ENCODE measurements around the gene RSPH6A. TPM values are rescaled to one million over a fixed set of nuclear protein-coding genes. Genes with fewer than 3 reads are reported as not detected.

The RSPH6A gene
- total and polyA plus RNA-seq, 2 of the 13 experiments (the other 11 are each of a cell fraction or from before 2014, with no cell fraction given), result 0.07 TPM; not detected in 1

DNA sequence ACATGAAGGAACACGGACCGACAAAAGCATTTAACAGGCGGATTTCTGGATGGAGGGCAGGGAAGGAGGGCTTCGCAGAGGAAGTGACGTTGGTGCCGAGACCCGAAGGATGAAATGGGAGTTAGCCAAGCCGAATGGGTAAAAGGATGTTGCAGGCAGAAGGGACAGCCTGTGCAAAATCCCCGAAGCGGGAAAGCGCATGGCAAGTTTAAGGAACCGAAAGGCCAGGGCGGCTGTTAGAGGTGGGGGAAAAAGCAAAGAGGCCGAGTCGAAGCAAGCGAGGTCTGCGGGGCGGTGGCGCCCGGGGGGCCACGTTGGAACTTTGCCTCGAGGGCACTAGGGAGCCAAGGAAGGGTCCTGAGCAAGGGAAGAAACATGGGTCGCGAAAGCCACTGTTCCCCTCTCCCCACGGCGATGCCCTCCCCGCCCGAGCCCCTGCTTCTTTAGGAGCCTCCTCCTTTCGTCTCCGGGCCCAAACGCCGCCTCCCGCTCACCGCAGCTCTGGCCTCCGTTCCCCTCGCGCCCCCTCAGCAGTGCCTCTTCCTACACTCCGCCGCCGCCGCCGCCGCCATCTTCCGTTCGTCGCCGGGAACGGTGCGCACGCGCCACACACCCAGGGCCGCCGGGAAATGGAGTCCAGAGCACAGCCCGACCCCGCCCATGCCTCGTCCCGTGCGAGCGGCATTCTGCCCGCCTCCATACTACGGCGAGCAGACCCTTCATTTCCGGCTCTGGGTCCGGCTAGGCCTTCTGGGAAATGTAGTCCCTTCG lies 47.6 kb upstream of the RSPH6A start, which contains the start of gene SYMPK (continued):
- TF ChIP-seq, protein P1, sequence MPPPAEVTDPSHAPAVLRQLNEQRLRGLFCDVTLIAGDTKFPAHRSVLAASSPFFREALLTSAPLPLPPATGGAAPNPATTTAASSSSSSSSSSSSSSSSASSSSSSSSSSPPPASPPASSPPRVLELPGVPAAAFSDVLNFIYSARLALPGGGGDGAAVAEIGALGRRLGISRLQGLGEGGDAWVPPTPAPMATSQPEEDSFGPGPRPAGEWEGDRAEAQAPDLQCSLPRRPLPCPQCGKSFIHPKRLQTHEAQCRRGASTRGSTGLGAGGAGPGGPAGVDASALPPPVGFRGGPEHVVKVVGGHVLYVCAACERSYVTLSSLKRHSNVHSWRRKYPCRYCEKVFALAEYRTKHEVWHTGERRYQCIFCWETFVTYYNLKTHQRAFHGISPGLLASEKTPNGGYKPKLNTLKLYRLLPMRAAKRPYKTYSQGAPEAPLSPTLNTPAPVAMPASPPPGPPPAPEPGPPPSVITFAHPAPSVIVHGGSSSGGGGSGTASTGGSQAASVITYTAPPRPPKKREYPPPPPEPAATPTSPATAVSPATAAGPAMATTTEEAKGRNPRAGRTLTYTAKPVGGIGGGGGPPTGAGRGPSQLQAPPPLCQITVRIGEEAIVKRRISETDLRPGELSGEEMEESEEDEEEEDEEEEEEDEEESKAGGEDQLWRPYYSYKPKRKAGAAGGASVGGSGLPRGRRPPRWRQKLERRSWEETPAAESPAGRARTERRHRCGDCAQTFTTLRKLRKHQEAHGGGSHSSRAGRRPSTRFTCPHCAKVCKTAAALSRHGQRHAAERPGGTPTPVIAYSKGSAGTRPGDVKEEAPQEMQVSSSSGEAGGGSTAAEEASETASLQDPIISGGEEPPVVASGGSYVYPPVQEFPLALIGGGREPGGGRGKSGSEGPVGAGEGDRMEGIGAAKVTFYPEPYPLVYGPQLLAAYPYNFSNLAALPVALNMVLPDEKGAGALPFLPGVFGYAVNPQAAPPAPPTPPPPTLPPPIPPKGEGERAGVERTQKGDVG (CRISPR knock-in tag; IDR thresholded peaks at IDR 0.05; ENCODE audit: borderline replicate concordance), result peak; percentile 46; the same call in 1 of the 2 replicates
- TF ChIP-seq SMYD3 (CRISPR knock-in tag; IDR thresholded peaks at IDR 0.05) (no peak), GATAD2A (CRISPR knock-in tag; IDR thresholded peaks at IDR 0.05) (peak; percentile 53; the same call in 1 of the 2 replicates), ZNF24 (IDR thresholded peaks at IDR 0.05) (no peak), MATR3 (CRISPR knock-in tag; IDR thresholded peaks at IDR 0.05) (no peak), ZEB1 (IDR thresholded peaks at IDR 0.05; ENCODE audit: insufficient replicate concordance, low read depth) (no peak), ZNF33A (CRISPR knock-in tag; IDR thresholded peaks at IDR 0.05; ENCODE audit: borderline replicate concordance) (no peak), FOXJ3 (CRISPR knock-in tag; IDR thresholded peaks at IDR 0.05; ENCODE audit: borderline replicate concordance) (0 out of 2 replicates have a peak, but pooled peaks have one; percentile 23), ZNF446 (CRISPR knock-in tag; IDR thresholded peaks at IDR 0.05) (no peak), ZNF790 (CRISPR knock-in tag; IDR thresholded peaks at IDR 0.05; ENCODE audit: borderline replicate concordance) (no peak), ZC3H13 (CRISPR knock-in tag; IDR thresholded peaks at IDR 0.05) (peak; percentile 18; the same call in 1 of the 2 replicates), ZNF782 (CRISPR knock-in tag; IDR thresholded peaks at IDR 0.05; ENCODE audit: borderline replicate concordance) (no peak), ERF (CRISPR knock-in tag; IDR thresholded peaks at IDR 0.05) (peak; percentile 64), PAWR (CRISPR knock-in tag; IDR thresholded peaks at IDR 0.05; ENCODE audit: borderline replicate concordance) (no peak), SP140L (CRISPR knock-in tag; IDR thresholded peaks at IDR 0.05; ENCODE audit: borderline replicate concordance) (no peak), ZFX (CRISPR knock-in tag; IDR thresholded peaks at IDR 0.05; ENCODE audit: low read depth) (no peak; the same call in 1 of the 2 replicates), RFXANK (CRISPR knock-in tag; IDR thresholded peaks at IDR 0.05) (no peak), ELF3 (CRISPR knock-in tag; IDR thresholded peaks at IDR 0.05) (peak; percentile 87), KMT2B (CRISPR knock-in tag; IDR thresholded peaks at IDR 0.05) (peak; percentile 69), DNMT3B (CRISPR knock-in tag; conservative IDR thresholded peaks at IDR 0.05) (no peak), HDAC6 (IDR thresholded peaks at IDR 0.05; ENCODE audit: low read depth, low read length) (no peak)
- TF ChIP-seq, protein P2, sequence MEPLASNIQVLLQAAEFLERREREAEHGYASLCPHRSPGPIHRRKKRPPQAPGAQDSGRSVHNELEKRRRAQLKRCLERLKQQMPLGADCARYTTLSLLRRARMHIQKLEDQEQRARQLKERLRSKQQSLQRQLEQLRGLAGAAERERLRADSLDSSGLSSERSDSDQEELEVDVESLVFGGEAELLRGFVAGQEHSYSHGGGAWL (CRISPR knock-in tag; IDR thresholded peaks at IDR 0.05), result peak; percentile 38; the same call in 1 of the 2 replicates
- TF ChIP-seq, protein P3, sequence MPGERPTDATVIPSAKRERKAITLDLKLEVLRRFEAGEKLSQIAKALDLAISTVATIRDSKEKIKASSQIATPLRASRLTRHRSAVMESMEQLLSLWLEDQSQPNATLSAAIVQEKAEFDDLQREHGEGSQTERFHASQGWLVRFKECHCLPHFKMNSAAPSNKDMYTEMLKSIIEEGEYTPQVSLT (CRISPR knock-in tag; IDR thresholded peaks at IDR 0.05; ENCODE audit: borderline replicate concordance, low read depth), result no peak
- TF ChIP-seq, protein P4, sequence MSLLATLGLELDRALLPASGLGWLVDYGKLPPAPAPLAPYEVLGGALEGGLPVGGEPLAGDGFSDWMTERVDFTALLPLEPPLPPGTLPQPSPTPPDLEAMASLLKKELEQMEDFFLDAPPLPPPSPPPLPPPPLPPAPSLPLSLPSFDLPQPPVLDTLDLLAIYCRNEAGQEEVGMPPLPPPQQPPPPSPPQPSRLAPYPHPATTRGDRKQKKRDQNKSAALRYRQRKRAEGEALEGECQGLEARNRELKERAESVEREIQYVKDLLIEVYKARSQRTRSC (CRISPR knock-in tag; IDR thresholded peaks at IDR 0.05; ENCODE audit: low read depth), result no peak
- TF ChIP-seq, protein P5, sequence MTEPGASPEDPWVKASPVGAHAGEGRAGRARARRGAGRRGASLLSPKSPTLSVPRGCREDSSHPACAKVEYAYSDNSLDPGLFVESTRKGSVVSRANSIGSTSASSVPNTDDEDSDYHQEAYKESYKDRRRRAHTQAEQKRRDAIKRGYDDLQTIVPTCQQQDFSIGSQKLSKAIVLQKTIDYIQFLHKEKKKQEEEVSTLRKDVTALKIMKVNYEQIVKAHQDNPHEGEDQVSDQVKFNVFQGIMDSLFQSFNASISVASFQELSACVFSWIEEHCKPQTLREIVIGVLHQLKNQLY (CRISPR knock-in tag; IDR thresholded peaks at IDR 0.05), result peak; percentile 53; the same call in 1 of the 2 replicates

Data from HepG2 (cell line).